ENCODE data around the gene SMC5. TPM values are rescaled to one million over a fixed set of nuclear protein-coding genes. Genes with fewer than 3 reads are reported as not detected.

Gene SMC5
- total RNA-seq, 4 donors from 2014 or later, result 17.9 to 65.5 (median 35.4) TPM

DNA sequence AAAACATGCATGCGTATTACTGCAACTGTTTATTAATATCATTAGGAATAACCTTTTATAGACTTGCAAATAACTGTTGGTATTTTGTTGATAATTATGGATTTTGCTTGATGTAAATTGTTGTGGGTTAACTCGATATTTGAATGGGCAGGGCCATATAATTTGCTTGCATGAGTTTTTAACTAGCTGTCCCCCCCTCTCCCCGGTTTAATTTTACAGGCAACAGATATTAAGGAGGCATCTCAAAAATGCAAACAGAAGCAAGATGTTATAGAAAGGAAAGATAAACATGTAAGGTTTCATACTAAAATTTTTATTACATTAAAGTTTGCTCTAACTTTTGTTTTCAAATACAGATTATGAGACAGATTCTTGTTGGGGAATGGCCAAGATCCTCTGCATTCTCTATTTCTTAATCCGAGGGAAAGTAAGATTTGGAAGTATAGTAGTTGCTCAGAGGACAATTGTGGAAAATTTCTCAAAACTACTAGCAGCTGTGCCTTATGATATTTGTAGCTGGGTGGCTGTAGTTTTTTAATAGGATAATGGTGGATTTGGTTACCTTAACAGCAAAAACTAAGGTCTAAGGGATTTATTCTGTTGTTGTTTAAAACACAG is 27.3 kb downstream of the SMC5 start:
- Histone ChIP-seq H3K4me1 (peaks cover 0 to 7% of the 10 kb centered on the region in 2 donors), H3K36me3 (no peaks in the 10 kb centered on the region), H3K27ac (peak overlapping the region; percentile 37 to 48), H3K27me3 (no peaks in the 10 kb centered on the region), H3K4me3 (no peak overlapping the region), H3K9me3 (no peaks in the 10 kb centered on the region)
- no peak for TF ChIP-seq POLR2A (IDR thresholded peaks at IDR 0.05)
- TF ChIP-seq, protein P1, sequence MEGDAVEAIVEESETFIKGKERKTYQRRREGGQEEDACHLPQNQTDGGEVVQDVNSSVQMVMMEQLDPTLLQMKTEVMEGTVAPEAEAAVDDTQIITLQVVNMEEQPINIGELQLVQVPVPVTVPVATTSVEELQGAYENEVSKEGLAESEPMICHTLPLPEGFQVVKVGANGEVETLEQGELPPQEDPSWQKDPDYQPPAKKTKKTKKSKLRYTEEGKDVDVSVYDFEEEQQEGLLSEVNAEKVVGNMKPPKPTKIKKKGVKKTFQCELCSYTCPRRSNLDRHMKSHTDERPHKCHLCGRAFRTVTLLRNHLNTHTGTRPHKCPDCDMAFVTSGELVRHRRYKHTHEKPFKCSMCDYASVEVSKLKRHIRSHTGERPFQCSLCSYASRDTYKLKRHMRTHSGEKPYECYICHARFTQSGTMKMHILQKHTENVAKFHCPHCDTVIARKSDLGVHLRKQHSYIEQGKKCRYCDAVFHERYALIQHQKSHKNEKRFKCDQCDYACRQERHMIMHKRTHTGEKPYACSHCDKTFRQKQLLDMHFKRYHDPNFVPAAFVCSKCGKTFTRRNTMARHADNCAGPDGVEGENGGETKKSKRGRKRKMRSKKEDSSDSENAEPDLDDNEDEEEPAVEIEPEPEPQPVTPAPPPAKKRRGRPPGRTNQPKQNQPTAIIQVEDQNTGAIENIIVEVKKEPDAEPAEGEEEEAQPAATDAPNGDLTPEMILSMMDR (IDR thresholded peaks at IDR 0.05), result no peak
- DNase-seq, result no peak
- intact Hi-C loops (cut with DNase I; ENCODE audit: low total_unique reads), result no loop called here

DNA sequence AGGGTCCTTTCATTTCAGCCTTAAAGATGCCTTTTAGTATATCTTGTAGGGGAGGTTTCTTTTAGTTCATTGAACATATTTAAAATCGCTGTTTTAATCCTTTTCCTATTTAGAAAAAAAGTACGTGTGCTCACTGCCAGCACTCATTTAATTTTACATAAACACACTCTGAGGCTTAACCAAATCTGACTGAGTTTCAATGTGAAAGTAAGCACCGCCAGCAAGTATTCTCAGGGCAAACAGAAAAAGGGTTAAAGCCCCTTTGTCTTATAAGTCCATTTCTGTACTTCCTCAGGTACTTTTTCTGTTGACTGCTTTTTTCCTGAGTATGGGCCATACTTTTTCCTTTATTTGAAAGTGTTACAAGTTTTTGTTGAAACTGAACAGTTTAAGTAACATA is 31.8 kb downstream of the SMC5 start:
- Histone ChIP-seq H3K9me3 (no peaks in the 10 kb centered on the region), H3K4me1 (peaks cover 0 to 3% of the 10 kb centered on the region in 2 donors), H3K4me3 (no peak overlapping the region), H3K36me3 (no peaks in the 10 kb centered on the region), H3K27me3 (no peaks in the 10 kb centered on the region), H3K27ac (no peak overlapping the region)
- no peak for TF ChIP-seq POLR2A (IDR thresholded peaks at IDR 0.05)
- TF ChIP-seq, protein P1 (IDR thresholded peaks at IDR 0.05), result no peak
- intact Hi-C loops (cut with DNase I; ENCODE audit: low total_unique reads), result no loop called here
- DNase-seq, result no peak

DNA sequence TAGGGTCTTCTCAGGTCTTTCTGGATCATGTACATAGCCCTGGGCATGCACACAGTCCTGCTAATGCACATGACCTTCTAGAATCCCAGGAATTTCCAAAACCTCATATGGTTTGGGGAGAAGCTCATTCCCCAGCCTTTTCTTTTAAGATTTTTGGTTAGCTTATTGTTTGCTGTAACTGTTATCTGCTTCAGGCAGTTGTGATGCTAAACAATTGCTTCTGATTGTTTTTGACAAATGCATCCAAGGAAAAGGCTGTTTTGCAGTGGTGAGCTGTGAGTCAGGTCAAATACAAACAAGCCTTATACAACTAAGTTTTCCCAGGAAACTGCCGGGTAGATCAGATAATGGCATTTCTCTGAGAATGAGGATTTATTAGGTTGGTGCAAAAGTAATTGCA is 32.7 kb downstream of the SMC5 start:
- H3K27ac ChIP-seq, result no peak overlapping the region
- no peaks in the 10 kb centered on the region for H3K36me3 ChIP-seq
- no peaks in the 10 kb centered on the region for H3K9me3 ChIP-seq
- no peak overlapping the region for H3K4me3 ChIP-seq
- intact Hi-C loops (cut with DNase I; ENCODE audit: low total_unique reads), result no loop called here
- TF ChIP-seq, protein P1 (IDR thresholded peaks at IDR 0.05), result no peak
- no peak for TF ChIP-seq POLR2A (IDR thresholded peaks at IDR 0.05)
- DNase-seq, result no peak
- H3K27me3 ChIP-seq, result no peaks in the 10 kb centered on the region
- H3K4me1 ChIP-seq, result peaks cover 0 to under 1% of the 10 kb centered on the region in 2 donors

DNA sequence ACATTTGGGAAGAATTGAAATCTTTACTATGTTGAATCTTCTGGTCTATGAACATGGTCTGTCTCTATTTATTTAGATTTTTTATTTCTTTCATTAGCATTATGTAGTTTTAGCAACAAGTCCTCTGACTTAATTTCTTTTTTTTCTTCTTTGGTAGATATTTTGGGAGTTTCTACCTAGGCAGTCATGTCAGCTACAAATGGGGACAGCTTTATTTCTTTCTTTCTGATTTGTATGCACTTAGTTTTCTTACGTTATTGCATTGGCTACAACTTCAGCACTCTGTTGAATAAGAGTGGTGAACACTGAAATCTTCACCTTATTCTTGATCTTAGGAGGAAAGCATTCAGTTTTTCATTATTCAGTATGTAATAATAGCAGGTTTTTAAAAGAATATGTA is 33.5 kb downstream of the SMC5 start:
- Histone ChIP-seq H3K27ac (no peak overlapping the region), H3K9me3 (no peaks in the 10 kb centered on the region), H3K4me3 (no peak overlapping the region), H3K4me1 (no peaks in the 10 kb centered on the region), H3K27me3 (no peaks in the 10 kb centered on the region), H3K36me3 (no peaks in the 10 kb centered on the region)
- DNase-seq, result no peak
- intact Hi-C loops (cut with DNase I; ENCODE audit: low total_unique reads), result no loop called here
- TF ChIP-seq POLR2A (IDR thresholded peaks at IDR 0.05), result no peak
- TF ChIP-seq, protein P1 (IDR thresholded peaks at IDR 0.05), result no peak

DNA sequence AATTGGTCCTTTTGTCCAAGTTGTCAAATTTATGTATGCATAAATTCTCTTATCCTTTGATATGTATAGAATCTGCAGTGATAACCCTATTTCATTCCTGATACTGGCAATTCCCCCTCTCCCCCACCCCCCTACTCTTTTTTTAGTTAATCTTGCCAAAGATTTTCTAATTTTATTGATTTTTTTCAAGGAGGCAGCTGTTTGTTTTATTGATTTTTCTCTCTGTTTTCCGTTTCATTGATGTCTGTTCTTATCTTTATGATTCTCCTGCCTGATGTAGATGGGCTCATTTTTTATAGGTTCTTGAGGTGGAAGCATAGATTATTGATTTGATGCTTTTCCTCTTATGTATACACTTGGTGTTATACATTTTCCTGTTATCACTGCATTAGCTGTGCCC is 34.4 kb downstream of the SMC5 start:
- Histone ChIP-seq H3K27ac (no peak overlapping the region), H3K36me3 (no peaks in the 10 kb centered on the region), H3K4me1 (no peaks in the 10 kb centered on the region), H3K4me3 (no peak overlapping the region), H3K9me3 (no peaks in the 10 kb centered on the region), H3K27me3 (no peaks in the 10 kb centered on the region)
- no peak for DNase-seq
- intact Hi-C loops (cut with DNase I; ENCODE audit: low total_unique reads), result no loop called here
- TF ChIP-seq, protein P1 (IDR thresholded peaks at IDR 0.05), result no peak
- no peak for TF ChIP-seq POLR2A (IDR thresholded peaks at IDR 0.05)

All from uterus (tissue), 4 donors.